Stomach (tissue), 9 donors: ENCODE measurements around the gene UPF1. TPM values are rescaled to one million over a fixed set of nuclear protein-coding genes. Genes with fewer than 3 reads are reported as not detected.

ENCODE experiments used
- DNase-seq, 2 donors: peaks; one replicate each; pipeline versions ENCODE4 v3.0.0 to v3.0.0-alpha.2; 2013 to 2019
- H3K27ac ChIP-seq, 5 donors: fragments of 200-600 bp in 4 of 5; sonication (generic) in 4 of 5; one replicate each; pipeline ENCODE4 v1.5.1; 2013 to 2019; ENCODE audit warnings: mild to moderate bottlenecking in 1 of 5, moderate library complexity in 1 of 5
- H3K27me3 ChIP-seq, 3 donors: fragments of 200-600 bp; sonication (generic); one replicate each; pipeline ENCODE4 v1.5.1; 2017 to 2019; ENCODE audit warnings: mixed run types in 1 of 3
- H3K36me3 ChIP-seq, 4 donors: fragments of 200-600 bp; sonication (generic); 1 replicate in 3 of 4; 2 replicates in 1 of 4; pipeline ENCODE4 v1.5.1; 2016 to 2019
- H3K4me1 ChIP-seq, 4 donors: fragments of 200-600 bp; sonication (generic); one replicate each; pipeline ENCODE4 v1.5.1; 2016 to 2019
- H3K4me3 ChIP-seq, 4 donors: fragments of 200-600 bp; sonication (generic) in 3 of 4; one replicate each; pipeline ENCODE4 v1.5.1; 2016 to 2019; ENCODE audit warnings: mild to moderate bottlenecking in 1 of 4
- H3K9me3 ChIP-seq, 4 donors: fragments of 200-600 bp; sonication (generic); one replicate each; pipeline ENCODE4 v1.5.1; 2016 to 2019
- EP300 ChIP-seq: sonication (generic); formaldehyde crosslinking; IDR thresholded peaks from one replicate; pipeline ENCODE4 v1.6.1; 2017; ENCODE audit warnings: antibody characterized with exemption
- POLR2A ChIP-seq, 4 donors: fragments of 450-650 bp; IDR thresholded peaks; one replicate each; pipeline ENCODE4 v1.6.1; 2016; ENCODE audit warnings: antibody characterized with exemption in 4 of 4, control low read depth in 2 of 4, mild to moderate bottlenecking in 1 of 4, moderate library complexity in 1 of 4
- POLR2AphosphoS5 ChIP-seq, 3 donors: sonication (generic); formaldehyde crosslinking; IDR thresholded peaks; one replicate each; pipeline ENCODE4 v1.6.1; 2016; ENCODE audit warnings: antibody characterized with exemption in 3 of 3
- WGBS, 5 donors: extraction: QIAGEN DNeasy Blood & Tissue Kit in 3 of 5; methylation state at CpG; one replicate each; pipeline versions ENCODE4 v1.1.5 to v1.1.7; 2013 to 2018; 5-methylcytosine and 5-hydroxymethylcytosine counted together
- intact Hi-C: fragments of 100-400 bp; cut with DNase I; formaldehyde crosslinking; loops from one replicate; pipeline ENCODE4 v1.15.1; 2023; ENCODE audit warnings: low total_unique reads
- polyA plus RNA-seq, 3 donors: library from polyadenylated mRNA; stranded (reverse); fragments of 200-250 nt; gene quantifications; one replicate each; pipeline ENCODE4 v1.2.3, GENCODE V29; 2013
- total RNA-seq, 5 donors: library from RNA; depleted of rRNA; stranded (reverse); fragments of >200 nt; gene quantifications; one replicate each; pipeline versions ENCODE4 v1.1.0 to v1.2.3, GENCODE V29; 2014 to 2016
- TF ChIP-seq, protein P1 (sequence below), 7 experiments: fragments of 450-650 bp in 4 of 7; fragments of 200-600 bp in 3 of 7; sonication (generic) in 3 of 7; IDR thresholded peaks; one replicate each; pipeline ENCODE4 v1.5.1; 2016 to 2019; ENCODE audit warnings: antibody characterized with exemption in 7 of 7, control low read depth in 2 of 7, mild to moderate bottlenecking in 1 of 7
- donor health status: healthy with polysubstance abuse.
- donor health status: Bipolar disorder and iron deficiency.
- donor health status: healthy.

Gene UPF1
- total and polyA plus RNA-seq, 8 donors: 26.3 to 111 (median 38.7) TPM

- intact Hi-C loops: no loop called here
- no peaks in the 10 kb centered on the region for H3K27me3 ChIP-seq
- no peak for DNase-seq
- no peak overlapping the region for H3K27ac ChIP-seq
- H3K4me1 ChIP-seq: peaks cover 0 to 4% (median 0%) of the 10 kb centered on the region in 4 donors
- peaks cover 0 to 9% (median 1%) of the 10 kb centered on the region in 4 donors for H3K36me3 ChIP-seq
- H3K9me3 ChIP-seq: peaks cover 0 to 7% (median 0%) of the 10 kb centered on the region in 4 donors
- 85 to 90% (median 86%) methylated on average over 21 to 34 of the region's 34 CpGs for WGBS, 5 donors
- no peak overlapping the region for H3K4me3 ChIP-seq
- TF ChIP-seq, protein P1, sequence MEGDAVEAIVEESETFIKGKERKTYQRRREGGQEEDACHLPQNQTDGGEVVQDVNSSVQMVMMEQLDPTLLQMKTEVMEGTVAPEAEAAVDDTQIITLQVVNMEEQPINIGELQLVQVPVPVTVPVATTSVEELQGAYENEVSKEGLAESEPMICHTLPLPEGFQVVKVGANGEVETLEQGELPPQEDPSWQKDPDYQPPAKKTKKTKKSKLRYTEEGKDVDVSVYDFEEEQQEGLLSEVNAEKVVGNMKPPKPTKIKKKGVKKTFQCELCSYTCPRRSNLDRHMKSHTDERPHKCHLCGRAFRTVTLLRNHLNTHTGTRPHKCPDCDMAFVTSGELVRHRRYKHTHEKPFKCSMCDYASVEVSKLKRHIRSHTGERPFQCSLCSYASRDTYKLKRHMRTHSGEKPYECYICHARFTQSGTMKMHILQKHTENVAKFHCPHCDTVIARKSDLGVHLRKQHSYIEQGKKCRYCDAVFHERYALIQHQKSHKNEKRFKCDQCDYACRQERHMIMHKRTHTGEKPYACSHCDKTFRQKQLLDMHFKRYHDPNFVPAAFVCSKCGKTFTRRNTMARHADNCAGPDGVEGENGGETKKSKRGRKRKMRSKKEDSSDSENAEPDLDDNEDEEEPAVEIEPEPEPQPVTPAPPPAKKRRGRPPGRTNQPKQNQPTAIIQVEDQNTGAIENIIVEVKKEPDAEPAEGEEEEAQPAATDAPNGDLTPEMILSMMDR (IDR thresholded peaks at IDR 0.05): no peak
- TF ChIP-seq EP300: no peak
- TF ChIP-seq POLR2A (IDR thresholded peaks at IDR 0.05): no peak
- no peak for TF ChIP-seq POLR2AphosphoS5 (IDR thresholded peaks at IDR 0.05)
These were observed 47.3 kb downstream of the UPF1 start for GRCh38 chr19:18878858-18879578.

- WGBS, 5 donors: 53 to 67% (median 64%) methylated on average over 12 to 13 of the region's 13 CpGs
- TF ChIP-seq POLR2A (IDR thresholded peaks at IDR 0.05): no peak
- TF ChIP-seq, protein P1 (IDR thresholded peaks at IDR 0.05): no peak
- no peak for TF ChIP-seq POLR2AphosphoS5 (IDR thresholded peaks at IDR 0.05)
- no peak for TF ChIP-seq EP300
- Histone ChIP-seq H3K27ac (no peak overlapping the region), H3K4me3 (no peak overlapping the region), H3K9me3 (peaks cover 0 to 7% (median 0%) of the 10 kb centered on the region in 4 donors), H3K4me1 (peaks cover 0 to 4% (median 0%) of the 10 kb centered on the region in 4 donors), H3K36me3 (peaks cover 0 to 9% (median 1%) of the 10 kb centered on the region in 4 donors), H3K27me3 (no peaks in the 10 kb centered on the region)
- intact Hi-C loops: no loop called here
- peak; percentile 71 for DNase-seq
These were observed 48.0 kb downstream of the UPF1 start for GRCh38 chr19:18879579-18880373.

- peaks cover 0 to 7% (median 0%) of the 10 kb centered on the region in 4 donors for H3K9me3 ChIP-seq
- TF ChIP-seq, protein P1 (IDR thresholded peaks at IDR 0.05): no peak
- TF ChIP-seq POLR2AphosphoS5 (IDR thresholded peaks at IDR 0.05) (no peak), EP300 (no peak), POLR2A (IDR thresholded peaks at IDR 0.05) (no peak)
- peaks cover 0 to 9% (median 1%) of the 10 kb centered on the region in 4 donors for H3K36me3 ChIP-seq
These were observed 49.7 kb downstream of the UPF1 start for GRCh38 chr19:18881491-18881890.

GRCh38 chr19:18883526-18884304, 52.0 kb downstream of the UPF1 start:
- Histone ChIP-seq H3K4me3 (no peak overlapping the region), H3K9me3 (no peaks in the 10 kb centered on the region), H3K36me3 (peaks cover 0 to 3% (median 0%) of the 10 kb centered on the region in 4 donors), H3K27ac (no peak overlapping the region), H3K27me3 (no peaks in the 10 kb centered on the region), H3K4me1 (peaks cover 0 to 4% (median 0%) of the 10 kb centered on the region in 4 donors)
- peak in 1 of 2 donors; percentile 30 for DNase-seq
- intact Hi-C loops: no loop called here
- TF ChIP-seq, protein P1 (IDR thresholded peaks at IDR 0.05): no peak
- TF ChIP-seq POLR2A (IDR thresholded peaks at IDR 0.05): no peak
- WGBS, 5 donors: 72 to 80% (median 75%) methylated on average over 29 to 30 of the region's 30 CpGs

More at GRCh38 chr19:18881491-18881890, 49.7 kb downstream of the UPF1 start:
- intact Hi-C loops: no loop called here
- Histone ChIP-seq H3K4me3 (no peak overlapping the region), H3K27me3 (no peaks in the 10 kb centered on the region), H3K27ac (no peak overlapping the region), H3K4me1 (peaks cover 0 to 4% (median 0%) of the 10 kb centered on the region in 4 donors)
- DNase-seq: no peak
- 85 to 90% (median 89%) methylated on average over 7 of the region's 7 CpGs for WGBS, 5 donors
